Stimulated activated CD4-positive, alpha-beta T cell treated with anti-CD3 and anti-CD28 coated beads, TNF-alpha, amount 100 ng/mL, for 1 hour (primary cell): ENCODE measurements around the gene MAN1A1.

Source experiments
- DNase-seq, 3 donors: peaks; one replicate each; pipeline ENCODE4 v3.0.0-alpha.2; 2020; ENCODE audit warnings: low read depth in 3 of 3, low spot score in 1 of 3

MAN1A1 gene

GRCh38 chr6:119326291-119327005, 23.1 kb downstream of the MAN1A1 start:
- DNase-seq = no peak

- no peak for DNase-seq
Observed at GRCh38 chr6:119325559-119326265, 23.8 kb downstream of the MAN1A1 start.

- no peak for DNase-seq
Observed at GRCh38 chr6:119324718-119325117, 24.8 kb downstream of the MAN1A1 start.

DNA sequence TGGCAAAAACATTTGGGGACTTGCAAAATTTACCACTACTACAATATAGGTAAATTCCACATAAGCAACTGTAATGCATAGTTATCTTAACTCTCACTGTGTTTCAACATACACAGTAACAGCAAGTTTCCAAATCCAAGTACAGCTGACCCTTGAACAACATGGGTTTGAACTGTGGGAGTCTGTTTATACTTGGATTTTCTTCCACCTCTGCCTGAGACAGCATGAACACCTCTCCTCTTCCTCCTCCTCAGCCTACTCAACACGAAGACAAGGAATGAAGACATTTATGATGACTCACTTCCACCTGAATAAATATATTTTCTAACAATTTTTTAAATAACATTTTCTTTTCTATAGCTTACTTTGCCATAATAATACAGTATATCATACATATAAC, 25.6 kb downstream of the MAN1A1 start:
- no peak for DNase-seq

GRCh38 chr6:119323478-119323877, 26.1 kb downstream of the MAN1A1 start:
- DNase-seq = no peak

GRCh38 chr6:119322715-119323350, 26.7 kb downstream of the MAN1A1 start:
- DNase-seq = no peak

GRCh38 chr6:119322034-119322433, 27.5 kb downstream of the MAN1A1 start:
- no peak for DNase-seq

DNA sequence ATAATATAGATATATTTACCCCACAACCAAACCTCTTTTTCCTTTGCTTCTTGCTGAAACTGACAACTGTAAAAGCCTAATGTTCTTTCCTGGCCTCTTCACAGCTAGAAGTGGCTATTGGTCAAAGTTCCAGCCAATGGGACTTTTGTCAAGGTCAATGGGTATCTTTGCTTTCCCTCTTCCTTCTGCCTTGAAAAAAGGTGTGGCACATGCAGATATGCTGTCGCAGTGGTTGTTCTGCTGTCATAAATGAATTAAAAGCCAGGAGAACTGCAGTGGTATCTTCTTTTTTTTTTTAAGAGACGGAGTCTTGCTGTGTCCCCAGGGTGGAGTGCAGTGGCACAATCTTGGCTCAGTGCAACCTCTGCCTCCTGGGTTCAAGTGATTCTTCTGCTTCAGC, 29.9 kb downstream of the MAN1A1 start:
- DNase-seq = no peak

DNA sequence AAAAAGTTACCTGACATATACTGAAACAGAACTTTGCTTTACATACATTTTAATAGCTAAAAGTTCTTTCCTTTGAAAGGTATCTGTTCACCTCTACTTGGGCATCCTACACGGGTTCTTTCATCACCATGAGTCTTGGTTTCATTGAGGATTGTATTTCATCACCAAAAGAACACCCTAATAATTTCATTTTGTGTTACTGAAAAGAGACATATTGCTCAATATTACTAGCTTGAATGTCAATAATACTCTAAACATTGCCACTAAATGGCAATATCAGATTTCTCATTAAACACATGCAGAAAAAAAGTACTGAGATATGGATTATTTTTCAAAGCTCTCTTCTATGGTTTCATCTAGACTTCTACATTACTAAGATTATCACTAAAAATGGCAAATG, 30.8 kb downstream of the MAN1A1 start:
- DNase-seq = no peak

GRCh38 chr6:119318176-119318575, 31.4 kb downstream of the MAN1A1 start:
- no peak for DNase-seq

DNA sequence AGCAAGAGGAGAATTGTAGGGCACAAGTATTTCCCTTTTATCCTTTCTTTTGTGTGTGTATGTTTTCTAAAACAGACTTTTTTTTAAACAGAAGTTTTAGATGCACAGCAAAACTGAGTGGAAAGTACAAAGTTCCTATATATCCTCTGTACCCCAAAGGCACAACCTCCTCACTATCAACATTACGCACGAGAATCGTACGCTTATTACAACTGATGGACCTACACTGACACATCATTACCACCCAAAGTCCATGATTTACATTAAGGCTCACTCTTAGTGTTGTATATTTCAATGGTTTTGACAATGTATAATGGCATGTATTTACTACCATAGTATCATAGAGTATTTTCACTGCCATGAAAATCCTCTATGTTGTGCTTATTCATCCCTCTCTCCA, 32.6 kb downstream of the MAN1A1 start:
- DNase-seq = no peak

- DNase-seq = no peak
Observed at GRCh38 chr6:119314885-119315272, 34.7 kb downstream of the MAN1A1 start.

DNA sequence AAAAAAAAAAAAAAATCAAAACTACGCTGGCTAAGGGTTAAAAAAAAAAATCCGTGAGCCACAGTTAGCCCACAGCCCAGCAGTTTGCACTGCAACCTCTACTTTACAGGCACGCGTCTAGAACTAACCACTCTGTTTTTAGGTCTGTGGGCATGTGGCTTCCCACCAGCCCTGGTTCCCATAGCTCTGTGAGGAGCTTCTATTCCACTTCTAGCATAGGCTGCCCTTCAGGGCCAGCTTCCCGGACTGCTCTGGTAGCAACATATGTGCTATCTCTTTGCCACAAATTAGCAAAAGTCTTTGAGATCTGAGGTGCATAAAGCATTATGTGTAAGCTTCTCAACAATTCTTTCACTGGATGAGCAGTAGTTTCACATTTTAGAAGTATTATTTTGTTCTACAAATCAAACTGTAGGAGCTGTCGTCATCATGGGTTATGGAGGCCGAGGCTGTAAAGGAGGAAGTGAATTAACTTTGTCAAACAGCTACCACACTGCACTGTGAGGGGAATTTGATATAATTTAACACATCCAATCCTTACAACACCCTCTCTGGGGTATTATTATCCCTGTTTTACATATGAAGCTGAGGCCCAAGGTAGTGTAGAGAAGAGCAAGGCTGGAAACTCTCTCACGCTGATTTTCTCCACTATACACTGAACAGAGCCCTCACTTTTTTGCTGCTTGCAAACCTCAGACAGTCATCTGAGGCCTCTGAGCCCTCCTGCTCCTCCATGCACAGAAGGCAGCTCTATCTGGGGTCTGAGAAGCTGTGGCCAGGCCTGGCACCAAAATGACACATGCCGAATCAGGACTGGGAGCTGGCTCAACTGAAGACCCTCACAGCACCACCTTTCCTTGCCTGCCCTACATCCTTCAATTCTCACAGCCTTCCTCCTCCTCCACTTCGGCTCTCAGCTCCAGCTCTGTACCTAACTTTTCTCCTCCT, 35.4 kb downstream of the MAN1A1 start:
- no peak for DNase-seq

DNA sequence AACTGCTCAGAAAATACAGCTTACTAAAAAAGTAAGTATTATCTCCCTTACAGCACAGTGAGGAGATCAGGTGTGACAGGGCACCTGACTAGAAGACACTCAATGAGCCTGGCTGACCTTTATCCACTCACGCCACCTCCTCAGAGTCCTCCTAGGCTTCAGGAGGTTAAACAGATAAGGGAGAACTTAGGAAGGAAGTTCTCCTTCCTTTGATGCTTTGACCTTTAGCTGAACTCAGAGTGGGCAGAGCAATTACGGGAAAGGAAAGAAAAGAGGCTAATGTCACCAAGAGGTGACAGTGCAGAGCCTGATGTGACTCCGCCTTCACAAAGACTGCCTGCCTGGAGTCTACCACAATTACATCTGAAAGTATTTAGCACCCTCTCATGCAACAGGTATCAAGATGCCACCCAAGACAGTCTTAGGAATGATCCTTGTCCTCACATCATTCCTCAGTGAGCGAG, 36.7 kb downstream of the MAN1A1 start:
- no peak for DNase-seq

- no peak for DNase-seq
Observed at GRCh38 chr6:119312441-119312840, 37.1 kb downstream of the MAN1A1 start.

- DNase-seq = no peak
Observed at GRCh38 chr6:119311514-119312142, 37.9 kb downstream of the MAN1A1 start.

- no peak for DNase-seq
Observed at GRCh38 chr6:119310486-119311036, 39.0 kb downstream of the MAN1A1 start.

DNA sequence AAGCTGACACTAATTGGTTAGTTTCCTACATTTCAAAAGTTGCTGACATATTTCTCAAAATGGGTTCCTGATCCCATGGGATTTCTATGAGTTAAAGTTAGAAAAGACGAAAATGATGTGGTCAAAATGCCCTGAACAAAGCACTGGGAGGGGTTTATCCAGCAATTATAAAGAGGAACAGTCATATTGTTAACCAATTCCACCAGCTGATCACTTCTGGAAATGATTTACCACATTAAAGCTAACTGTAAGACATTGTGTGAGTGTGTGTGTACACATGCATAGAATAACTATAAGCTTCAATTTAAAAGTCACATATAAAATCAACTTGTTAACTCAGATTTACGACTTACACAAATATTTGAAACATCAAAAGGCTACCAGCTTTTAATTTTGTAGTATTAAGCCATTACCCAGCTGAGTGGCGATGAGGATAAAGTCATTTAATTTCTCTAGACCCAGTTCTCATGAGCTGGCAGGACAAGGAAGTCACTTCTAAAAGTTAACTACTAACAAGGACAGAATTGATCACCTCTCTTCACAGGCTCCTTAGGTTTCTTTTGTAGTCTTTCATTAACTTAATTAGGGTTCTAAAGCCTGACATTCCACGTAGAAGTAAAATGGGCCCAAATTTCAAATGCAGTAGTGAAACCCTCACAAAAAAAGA, 40.4 kb downstream of the MAN1A1 start:
- no peak for DNase-seq

DNA sequence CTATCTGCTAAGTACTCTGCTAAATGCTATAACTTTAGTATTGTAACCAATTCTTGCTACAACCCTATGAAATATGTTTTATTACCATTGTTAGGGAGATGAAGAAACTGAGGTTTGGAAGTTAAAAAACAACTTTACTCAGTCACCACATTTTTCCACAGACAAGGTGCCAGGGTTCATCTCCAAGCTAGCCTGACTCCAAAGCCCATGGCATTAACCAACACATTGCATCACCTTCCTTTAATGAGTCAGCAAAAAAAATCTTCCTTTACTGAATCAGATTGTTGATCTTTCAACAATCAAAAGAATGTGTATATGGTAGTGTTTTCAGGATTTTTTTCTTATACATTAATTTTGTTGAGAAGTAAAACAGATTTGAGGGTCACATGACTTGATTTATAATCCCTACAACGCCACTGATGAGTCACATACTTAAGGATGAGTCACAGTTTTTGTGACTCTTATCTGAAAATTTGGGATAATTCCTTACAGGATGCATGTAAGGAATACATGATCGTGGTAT, 41.5 kb downstream of the MAN1A1 start:
- DNase-seq = no peak

DNA sequence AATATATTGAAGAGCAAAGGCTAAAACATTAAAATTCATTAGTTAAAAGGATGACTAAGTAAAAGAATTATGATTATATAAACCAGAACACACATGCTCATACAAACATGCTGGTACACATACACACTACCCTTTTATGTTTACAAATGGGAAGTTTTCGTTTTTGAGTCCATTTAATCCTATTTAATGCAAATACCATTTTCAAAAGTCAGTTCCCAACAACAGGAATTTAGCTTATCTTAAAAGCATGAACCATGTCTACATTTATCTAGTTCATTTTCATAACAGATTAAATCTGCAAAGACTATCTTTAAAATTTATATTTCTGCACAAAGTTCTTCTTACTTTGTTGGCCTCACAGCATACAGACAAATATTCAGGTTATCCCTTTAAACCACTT, 42.5 kb downstream of the MAN1A1 start:
- no peak for DNase-seq
